ENCODE results near the gene ACAP2.
A peak's percentile ranks its signal among the peaks of the same experiment; 100 is the strongest.

The ACAP2 gene

GRCh38 chr3:195259475-195260279, 183.1 kb downstream of the ACAP2 start:
- DNase-seq (ENCODE audit: insufficient read length, low spot score), result peak; percentile 97
- TF ChIP-seq POLR2A (IDR thresholded peaks at IDR 0.05; ENCODE audit: low read depth, low read length), result peak; percentile 37; the same call in 1 of the 2 replicates
- FAIRE-seq, result no peak

DNA sequence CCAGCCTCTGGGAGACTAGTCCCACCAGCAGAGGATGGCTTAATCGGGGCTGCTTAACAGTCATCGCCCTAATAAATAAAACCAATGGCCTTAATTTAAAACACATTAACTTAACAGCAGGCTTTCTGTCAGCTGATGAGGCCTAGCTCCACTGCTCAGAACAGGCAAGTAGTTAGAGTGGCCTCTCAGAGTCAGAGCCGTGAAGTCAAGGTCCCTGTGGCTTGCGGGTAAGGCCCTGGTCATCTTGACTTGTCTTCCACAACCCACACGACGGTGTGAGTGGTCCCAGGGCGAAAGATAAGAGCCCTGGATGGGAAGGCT, 183.7 kb downstream of the ACAP2 start:
- no peak for TF ChIP-seq POLR2A (IDR thresholded peaks at IDR 0.05; ENCODE audit: low read depth, low read length)
- DNase-seq (ENCODE audit: insufficient read length, low spot score) (no peak), FAIRE-seq (no peak)

- DNase-seq (ENCODE audit: insufficient read length, low spot score), result no peak
- no peak for TF ChIP-seq POLR2A (IDR thresholded peaks at IDR 0.05; ENCODE audit: low read depth, low read length)
- FAIRE-seq, result no peak
These were observed 184.2 kb downstream of the ACAP2 start for GRCh38 chr3:195258449-195259153.

GRCh38 chr3:195257454-195258448, 185.1 kb downstream of the ACAP2 start:
- TF ChIP-seq POLR2A (IDR thresholded peaks at IDR 0.05; ENCODE audit: low read depth, low read length), result no peak
- no peak for DNase-seq (ENCODE audit: insufficient read length, low spot score)
- FAIRE-seq, result no peak

- no peak for FAIRE-seq
- no peak for DNase-seq (ENCODE audit: insufficient read length, low spot score)
- TF ChIP-seq POLR2A (IDR thresholded peaks at IDR 0.05; ENCODE audit: low read depth, low read length), result no peak
These were observed 186.0 kb downstream of the ACAP2 start for GRCh38 chr3:195256639-195257453.

- FAIRE-seq (no peak), DNase-seq (ENCODE audit: insufficient read length, low spot score) (no peak)
- TF ChIP-seq POLR2A (IDR thresholded peaks at IDR 0.05; ENCODE audit: low read depth, low read length), result no peak
These were observed 187.0 kb downstream of the ACAP2 start for GRCh38 chr3:195255571-195256501.

DNA sequence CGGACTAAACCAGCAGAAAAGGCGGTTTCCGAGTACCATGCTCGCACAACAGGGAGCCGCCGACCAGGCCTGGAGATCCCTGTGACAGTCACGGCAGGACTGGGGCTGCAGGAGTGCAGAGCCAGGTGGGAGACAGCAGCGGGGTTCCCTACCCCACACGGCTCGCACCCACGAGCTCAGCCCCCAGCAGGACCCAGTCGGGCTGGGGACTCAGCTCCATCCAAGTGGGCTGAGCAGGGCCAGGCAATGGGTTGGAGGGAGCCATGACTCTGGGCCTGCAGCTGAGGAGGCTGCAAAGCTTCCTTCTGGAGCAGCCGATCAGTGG, 187.7 kb downstream of the ACAP2 start:
- no peak for FAIRE-seq
- DNase-seq (ENCODE audit: insufficient read length, low spot score), result no peak
- TF ChIP-seq POLR2A (IDR thresholded peaks at IDR 0.05; ENCODE audit: low read depth, low read length), result no peak

DNA sequence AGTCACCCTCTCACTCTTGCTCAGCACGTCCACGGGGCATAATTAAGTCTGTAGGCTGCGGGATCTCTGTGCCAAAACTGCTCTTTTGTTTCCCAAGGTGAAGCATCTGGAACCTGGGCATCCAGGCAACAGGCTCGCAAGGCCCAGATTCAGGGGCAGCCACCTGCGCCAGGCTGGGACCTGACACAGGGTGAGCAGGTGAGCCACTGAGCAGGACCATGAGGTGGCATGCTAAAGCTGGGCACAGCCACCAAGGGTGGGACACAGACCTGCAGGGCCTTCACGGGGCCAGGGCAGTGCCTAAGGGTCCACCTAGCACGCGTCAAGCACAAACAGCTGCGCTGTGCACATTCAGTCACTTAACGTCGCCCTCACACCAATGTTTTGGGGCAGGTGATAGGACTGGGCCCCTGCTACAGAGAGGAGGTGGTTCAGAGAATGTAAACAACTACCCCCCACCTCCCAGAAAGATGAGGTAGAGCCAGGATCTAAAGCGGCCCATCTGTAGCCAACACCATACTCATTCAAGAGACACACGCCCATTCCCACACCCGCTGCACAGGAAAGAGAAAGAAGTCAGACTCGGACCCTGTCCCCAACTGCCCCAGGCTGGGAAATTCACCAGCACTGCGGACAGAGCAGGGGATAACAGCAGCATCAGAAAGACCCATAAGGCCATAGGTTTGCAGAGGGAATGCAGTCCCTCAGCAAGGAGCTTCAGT, 188.2 kb downstream of the ACAP2 start:
- FAIRE-seq, result no peak
- no peak for TF ChIP-seq POLR2A (IDR thresholded peaks at IDR 0.05; ENCODE audit: low read depth, low read length)
- DNase-seq (ENCODE audit: insufficient read length, low spot score), result no peak

DNA sequence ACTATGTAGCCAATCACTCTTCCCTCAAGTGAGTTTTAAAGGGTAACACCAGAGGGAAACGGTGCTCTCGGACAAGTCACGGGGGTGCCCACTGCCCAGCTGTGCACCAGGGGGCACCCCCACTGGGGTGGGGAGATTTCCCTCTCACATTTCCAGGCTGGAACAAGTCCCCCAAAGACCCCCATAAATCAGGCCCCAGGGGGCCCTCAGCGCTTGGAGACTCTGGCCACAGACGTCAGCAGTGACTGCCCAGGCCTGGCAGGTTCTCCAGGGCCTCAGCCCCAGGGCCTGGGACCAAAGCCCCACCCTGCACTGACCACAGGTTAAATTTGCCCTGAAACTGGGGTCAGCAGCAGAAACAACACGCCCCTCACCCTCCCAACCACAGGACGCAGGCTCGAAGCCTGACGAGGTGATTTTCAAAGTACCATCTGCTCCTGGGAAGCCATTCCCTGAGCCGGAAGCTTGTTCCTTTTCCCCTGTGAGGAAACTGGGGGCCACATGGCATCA, 188.8 kb downstream of the ACAP2 start:
- FAIRE-seq, result no peak
- TF ChIP-seq POLR2A (IDR thresholded peaks at IDR 0.05; ENCODE audit: low read depth, low read length), result no peak
- no peak for DNase-seq (ENCODE audit: insufficient read length, low spot score)

- TF ChIP-seq POLR2A (IDR thresholded peaks at IDR 0.05; ENCODE audit: low read depth, low read length), result no peak
- FAIRE-seq, result no peak
These were observed 191.3 kb downstream of the ACAP2 start for GRCh38 chr3:195251336-195252065.

More at GRCh38 chr3:195251336-195252065, 191.3 kb downstream of the ACAP2 start:
- DNase-seq (ENCODE audit: insufficient read length, low spot score), result no peak
